K562 (cell line): ENCODE measurements around the gene ATP13A5. TPM values are rescaled to one million over a fixed set of nuclear protein-coding genes. Genes with fewer than 3 reads are reported as not detected.

Source experiments
- CAMTA2 ChIP-seq: fragments of 250-450 bp; sonication (Bioruptor Pico); conservative IDR thresholded peaks from 2 replicates; pipeline ENCODE4 v1.5.1; 2022
- CGGBP1 ChIP-seq: fragments of 250-450 bp; sonication (Bioruptor Pico); IDR thresholded peaks from 2 replicates; pipeline ENCODE4 v1.9.0; 2021; ENCODE audit warnings: mild to moderate bottlenecking
- ZNF407 ChIP-seq: fragments of 450-650 bp; IDR thresholded peaks from 2 replicates; pipeline ENCODE4 v1.6.1; 2016; ENCODE audit warnings: low read depth
- polyA plus RNA-seq, 8 experiments: library from polyadenylated mRNA; depleted of rRNA in 4 of 8; stranded (reverse) in 5 of 8; unstranded in 3 of 8; fragments of >200 nt; fragmentation: Nextera tagmentation in 2 of 8; fragmentation: Illumina TruSeq in 1 of 8; extraction: Ambion mirVana in 2 of 8; extraction: Trizol in 1 of 8; gene quantifications; 2 replicates each; pipeline versions ENCODE4 v1.2.1 to v1.2.3, GENCODE V29; 2011 to 2014; ENCODE audit warnings: inconsistent platforms in 1 of 8, missing spikeins in 1 of 8
- total RNA-seq, 7 experiments: library from RNA; depleted of rRNA in 6 of 7; stranded (reverse); fragments of >200 nt in 6 of 7; fragmentation: Illumina TruSeq in 2 of 7; extraction: Trizol in 2 of 7; gene quantifications; 2 replicates each; pipeline versions ENCODE4 v1.2.1 to v1.2.3, GENCODE V29; 2011 to 2021; ENCODE audit warnings: low replicate concordance in 1 of 7

ATP13A5 gene
- total and polyA plus RNA-seq, 9 of the 15 experiments (the other 6 are each of a cell fraction or from before 2014, with no cell fraction given): not detected

GRCh38 chr3:193317682-193318300 is 60.8 kb downstream of the ATP13A5 start (continued):
- TF ChIP-seq ZNF407 (no peak), CGGBP1 (CRISPR knock-in tag) (no peak), CAMTA2 (CRISPR knock-in tag) (no peak)
